H1 (cell line): ENCODE data around the gene TNFAIP8. TPM values are rescaled to one million over a fixed set of nuclear protein-coding genes. Genes with fewer than 3 reads are reported as not detected.

Source experiments
- CTCF ChIA-PET: fragments of 300-600 bp; sonication (Branson Sonifier 250); formaldehyde crosslinking; loops from one replicate; lab custom pipeline; 2021; ENCODE audit not compliant: partially characterized antibody; lab: Charles Lee
- POLR2A ChIA-PET: fragments of 300-600 bp; sonication (Branson Sonifier 250); formaldehyde crosslinking; loops from one replicate; lab custom pipeline; 2021; ENCODE audit warnings: inconsistent platforms; ENCODE audit not compliant: partially characterized antibody; lab: Charles Lee
- DNase-seq, 2 experiments: peaks; one replicate each; pipeline versions ENCODE4 v3.0.0 to v3.0.0-alpha.2; 2010 to 2022; ENCODE audit warnings: low spot score in 2 of 2, low read depth in 1 of 2, mixed read lengths in 1 of 2
- FAIRE-seq: peaks from 2 replicates; lab custom pipeline; 2011; peaks lifted over from hg19 to GRCh38; lab: Jason Lieb, UNC
- H2AFZ ChIP-seq: 2 replicates; pipeline ENCODE4 v1.8.1; 2012; ENCODE audit warnings: low read length, inconsistent platforms
- H2AK5ac ChIP-seq: 2 replicates; pipeline ENCODE4 v1.6.1; 2013; ENCODE audit warnings: low read depth, low read length
- H2BK120ac ChIP-seq: replicated peaks from 2 replicates; pipeline ENCODE3; 2013; ENCODE audit warnings: low read depth, low read length, inconsistent platforms
- H2BK12ac ChIP-seq: 2 replicates; pipeline ENCODE4 v1.6.1; 2013; ENCODE audit warnings: low read depth, low read length
- H2BK15ac ChIP-seq: 2 replicates; pipeline ENCODE4 v1.6.1; 2013; ENCODE audit warnings: low read length
- H2BK20ac ChIP-seq: 2 replicates; pipeline ENCODE4 v1.6.1; 2013; ENCODE audit warnings: low read length
- H2BK5ac ChIP-seq: 2 replicates; pipeline ENCODE4 v1.6.1; 2013; ENCODE audit warnings: low read depth, low read length
- H3K14ac ChIP-seq: 2 replicates; pipeline ENCODE4 v1.6.1; 2013; ENCODE audit warnings: inconsistent platforms; ENCODE audit not compliant: insufficient read length
- H3K18ac ChIP-seq: 2 replicates; pipeline ENCODE4 v1.6.1; 2013; ENCODE audit warnings: low read length; ENCODE audit errors: extremely low read depth
- H3K23ac ChIP-seq: 2 replicates; pipeline ENCODE4 v1.6.1; 2013; ENCODE audit warnings: inconsistent platforms; ENCODE audit not compliant: insufficient read length
- H3K23me2 ChIP-seq: 2 replicates; pipeline ENCODE4 v1.6.1; 2013; ENCODE audit warnings: low read depth, low read length
- H3K27ac ChIP-seq: 2 replicates; pipeline ENCODE4 v1.6.1; 2011; ENCODE audit warnings: low read depth, low read length, inconsistent platforms
- H3K27me3 ChIP-seq, 4 experiments: replicated peaks in 1 of 4; 1 replicate in 1 of 4; 2 replicates in 3 of 4; pipeline versions ENCODE4 v1.6.1 to v1.8.1; 2011 to 2013; ENCODE audit warnings: low read length in 3 of 4, mild to moderate bottlenecking in 3 of 4, inconsistent platforms in 2 of 4, mixed read lengths in 2 of 4, moderate library complexity in 1 of 4; ENCODE audit not compliant: control insufficient read depth in 3 of 4, insufficient read depth in 3 of 4; ENCODE audit errors: extremely low read depth in 1 of 4
- H3K36me3 ChIP-seq, 4 experiments: 2 replicates each; pipeline versions ENCODE4 v1.6.1 to v1.8.1; 2011 to 2013; ENCODE audit warnings: mild to moderate bottlenecking in 4 of 4, low read length in 3 of 4, moderate library complexity in 2 of 4, control low read depth in 1 of 4, inconsistent platforms in 1 of 4; ENCODE audit not compliant: insufficient read depth in 4 of 4, control insufficient read depth in 2 of 4
- H3K4ac ChIP-seq: replicated peaks from 2 replicates; pipeline ENCODE3; 2013; ENCODE audit warnings: low read length, low read depth, mixed read lengths, inconsistent platforms; ENCODE audit not compliant: insufficient read length
- H3K4me1 ChIP-seq, 4 experiments: replicated peaks in 1 of 4; 1 replicate in 1 of 4; 2 replicates in 3 of 4; pipeline versions ENCODE4 v1.6.1 to v1.8.1; 2011 to 2013; ENCODE audit warnings: low read length in 3 of 4, inconsistent platforms in 2 of 4, mixed read lengths in 1 of 4; ENCODE audit not compliant: insufficient read depth in 4 of 4, control insufficient read depth in 3 of 4
- H3K4me2 ChIP-seq, 2 experiments: 2 replicates each; pipeline versions ENCODE4 v1.6.1 to v1.8.1; 2011 to 2013; ENCODE audit warnings: low read depth in 2 of 2, low read length in 2 of 2, control low read depth in 1 of 2, inconsistent platforms in 1 of 2, mild to moderate bottlenecking in 1 of 2; ENCODE audit not compliant: insufficient read depth in 1 of 2
- H3K4me3 ChIP-seq, 4 experiments: fragments of 200-600, 300-600 bp in 1 of 4; sonication (generic), shearing (Covaris generic), sonication (Bioruptor Twin) in 1 of 4; 2 replicates each; pipeline versions ENCODE4 v1.5.1 to v1.8.1; 2011 to 2016; ENCODE audit warnings: low read length in 4 of 4, low read depth in 3 of 4, control low read depth in 2 of 4, inconsistent platforms in 2 of 4, mild to moderate bottlenecking in 2 of 4, mixed read lengths in 1 of 4, moderate library complexity in 1 of 4; ENCODE audit not compliant: insufficient read depth in 2 of 4; ENCODE audit errors: extremely low read depth in 1 of 4
- H3K56ac ChIP-seq: replicated peaks from 2 replicates; pipeline ENCODE3; 2013; ENCODE audit warnings: low read depth, mild to moderate bottlenecking, mixed read lengths, low read length, inconsistent platforms; ENCODE audit not compliant: insufficient read length
- H3K79me1 ChIP-seq: 2 replicates; pipeline ENCODE4 v1.6.1; 2013; ENCODE audit warnings: low read depth, low read length, control low read depth
- H3K79me2 ChIP-seq, 2 experiments: 2 replicates each; pipeline versions ENCODE4 v1.6.1 to v1.8.1; 2012 to 2013; ENCODE audit warnings: low read length in 2 of 2, mild to moderate bottlenecking in 2 of 2, inconsistent platforms in 1 of 2; ENCODE audit not compliant: insufficient read depth in 2 of 2, control insufficient read depth in 1 of 2
- H3K9ac ChIP-seq, 4 experiments: replicated peaks in 1 of 4; 1 replicate in 1 of 4; 2 replicates in 3 of 4; pipeline versions ENCODE4 v1.6.1 to v1.8.1; 2011 to 2013; ENCODE audit warnings: low read depth in 3 of 4, low read length in 3 of 4, control low read depth in 2 of 4, mild to moderate bottlenecking in 2 of 4, moderate library complexity in 2 of 4, inconsistent platforms in 1 of 4; ENCODE audit errors: extremely low read depth in 1 of 4
- H3K9me3 ChIP-seq, 2 experiments: 2 replicates each; pipeline versions ENCODE4 v1.6.1 to v1.8.1; 2012 to 2013; ENCODE audit warnings: mild to moderate bottlenecking in 2 of 2, moderate library complexity in 2 of 2, control low read depth in 1 of 2, inconsistent platforms in 1 of 2, low read depth in 1 of 2, low read length in 1 of 2, mixed read lengths in 1 of 2; ENCODE audit not compliant: insufficient read depth in 2 of 2
- H4K20me1 ChIP-seq, 2 experiments: replicated peaks in 1 of 2; 2 replicates each; pipeline versions ENCODE3 to v1.8.1; 2011 to 2013; ENCODE audit warnings: inconsistent platforms in 2 of 2, low read length in 2 of 2, mild to moderate bottlenecking in 1 of 2; ENCODE audit not compliant: insufficient read depth in 2 of 2, control insufficient read depth in 1 of 2
- H4K5ac ChIP-seq: 2 replicates; pipeline ENCODE4 v1.6.1; 2013; ENCODE audit warnings: low read length, low read depth, mixed read lengths, inconsistent platforms; ENCODE audit not compliant: insufficient read length
- H4K8ac ChIP-seq: 2 replicates; pipeline ENCODE4 v1.8.0; 2013; ENCODE audit warnings: mild to moderate bottlenecking, moderate library complexity, low read length, inconsistent platforms; ENCODE audit not compliant: insufficient read depth; ENCODE audit errors: extremely low read depth
- H4K91ac ChIP-seq: replicated peaks from 2 replicates; pipeline ENCODE3; 2013; ENCODE audit warnings: low read length, mixed read lengths, inconsistent platforms; ENCODE audit not compliant: insufficient read length
- YY1 ChIP-seq: IDR thresholded peaks from 2 replicates; pipeline ENCODE4 v1.6.1; 2011; ENCODE audit warnings: low read depth, mild to moderate bottlenecking, low read length
- WGBS, 2 experiments: shearing (Covaris generic) in 1 of 2; methylation state at CpG; one replicate each; pipeline versions ENCODE4 v1.1.6 to v1.1.7; 2013 to 2015; ENCODE audit warnings: low lambda C conversion rate in 2 of 2, mixed read lengths in 2 of 2, inconsistent platforms in 1 of 2, low coverage in 1 of 2, missing lambda C conversion rate in 1 of 2; ENCODE audit not compliant: insufficient replicate concordance in 2 of 2, insufficient coverage in 1 of 2, insufficient read length in 1 of 2; ENCODE audit errors: extremely low coverage in 1 of 2, missing lambda C conversion rate in 1 of 2; 5-methylcytosine and 5-hydroxymethylcytosine counted together
- polyA plus RNA-seq, 7 experiments: library from polyadenylated mRNA; depleted of rRNA in 3 of 7; stranded (reverse) in 5 of 7; unstranded in 2 of 7; fragments of >200 nt in 5 of 7; fragments of 200-250 nt in 2 of 7; gene quantifications; 1 replicate in 5 of 7; 2 replicates in 1 of 7; 4 replicates in 1 of 7; pipeline versions ENCODE4 v1.2.1 to v1.2.3, GENCODE V29; 2011 to 2013; ENCODE audit warnings: missing spikeins in 2 of 7, mixed read lengths in 2 of 7
- total RNA-seq: library from RNA; stranded (reverse); fragmentation: NEBNext Ultra II Directional; extraction: Animal tissue kit (Norgen Biotek cat#: 25700); gene quantifications from 2 replicates; pipeline ENCODE4 v1.2.1, GENCODE V29; 2021

Gene TNFAIP8
- total and polyA plus RNA-seq, 2 of the 8 experiments (the other 6 are each of a cell fraction or from before 2014, with no cell fraction given) = 12.4 to 19.3 TPM

GRCh38 chr5:119409235-119409815, 53.5 kb downstream of the TNFAIP8 start:
- TF ChIP-seq YY1 = no peak
- TF ChIP-seq, all 59 proteins: peak for 0
- Histone ChIP-seq H3K4me2 (no peak overlapping the region), H3K79me2 (no peaks in the 10 kb centered on the region), H2BK15ac (no peak overlapping the region), H3K79me1 (no peaks in the 10 kb centered on the region), H4K5ac (no peak overlapping the region), H3K23ac (no peak overlapping the region), H2AFZ (no peak overlapping the region), H2AK5ac (no peak overlapping the region), H3K4me3 (no peak overlapping the region), H3K18ac (no peak overlapping the region), H3K9ac (no peak overlapping the region), H2BK20ac (no peak overlapping the region), H4K8ac (no peak overlapping the region), H2BK5ac (no peak overlapping the region), H3K27ac (no peak overlapping the region), H3K9me3 (no peaks in the 10 kb centered on the region), H4K91ac (no peak overlapping the region), H3K36me3 (no peaks in the 10 kb centered on the region), H3K23me2 (no peaks in the 10 kb centered on the region; the same call in 1 of the 2 replicates), H2BK120ac (no peak overlapping the region), H3K27me3 (no peaks in the 10 kb centered on the region), H3K4ac (no peak overlapping the region), H3K4me1 (no peaks in the 10 kb centered on the region), H2BK12ac (no peak overlapping the region), H3K14ac (no peak overlapping the region), H4K20me1 (no peaks in the 10 kb centered on the region), H3K56ac (no peak overlapping the region)
- ChIA-PET CTCF (interaction anchor here (0.7 to 5.4 kb wide), 11 partner anchors 9 to 420 kb away, joined by 3 to 46 read pairs (median 3); partner anchors contain the start of gene DTWD2), POLR2A (interaction anchor here (1.0 kb wide), 2 partner anchors 52 to 141 kb away, joined by 3 read pairs; no protein-coding TSS in a partner anchor)
- no peak for FAIRE-seq
- 86% methylated on average over 3 of the region's 3 CpGs; no CpG with 5 or more reads in 1 of the 2 experiments for WGBS, 2 experiments
- DNase-seq = peak in 1 of 2 experiments; percentile 16
